HG03103 (cell line): ENCODE results near the gene EMID1.

ENCODE experiments used
- ATAC-seq: cut with Tn5 transposase; IDR thresholded peaks from one replicate; pipeline ENCODE4 v1.9.1; 2021; ENCODE audit warnings: low read depth; ENCODE audit not compliant: unreplicated experiment

The EMID1 gene

DNA sequence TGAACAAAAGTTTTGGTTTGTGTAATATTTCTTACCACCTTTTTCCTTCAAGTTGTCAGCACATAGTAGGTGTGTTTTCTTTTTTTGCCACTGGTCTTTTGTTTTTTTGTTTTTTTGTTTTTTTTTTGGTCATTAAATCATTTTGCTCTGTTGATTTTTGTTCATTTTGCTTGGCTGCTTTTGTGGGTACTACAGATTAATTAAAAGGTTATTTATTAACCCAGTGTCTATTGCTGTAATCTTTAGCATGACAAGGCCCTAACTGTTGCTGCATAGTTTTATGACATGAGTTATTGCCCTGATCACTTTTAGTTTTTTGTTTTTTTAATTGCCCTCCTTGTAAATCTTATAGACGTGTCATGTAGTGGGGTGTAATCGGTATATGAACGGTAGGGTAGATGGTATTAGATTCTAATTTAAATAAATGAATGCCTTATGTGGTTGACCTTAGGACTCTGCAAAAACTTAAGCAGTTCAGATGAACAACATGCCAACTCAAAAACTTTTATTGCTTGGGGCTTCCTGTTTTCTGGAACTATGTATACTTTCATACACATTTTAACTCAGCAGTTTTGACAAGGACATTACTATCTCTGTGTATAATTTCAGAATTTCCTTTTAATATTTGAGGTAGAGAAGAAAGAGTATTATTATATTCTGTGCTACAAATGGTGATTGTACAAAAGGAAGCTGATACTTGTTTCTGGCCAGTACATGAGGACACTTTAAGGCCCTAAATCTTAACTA lies 70.3 kb downstream of the EMID1 start:
- no peak for ATAC-seq

DNA sequence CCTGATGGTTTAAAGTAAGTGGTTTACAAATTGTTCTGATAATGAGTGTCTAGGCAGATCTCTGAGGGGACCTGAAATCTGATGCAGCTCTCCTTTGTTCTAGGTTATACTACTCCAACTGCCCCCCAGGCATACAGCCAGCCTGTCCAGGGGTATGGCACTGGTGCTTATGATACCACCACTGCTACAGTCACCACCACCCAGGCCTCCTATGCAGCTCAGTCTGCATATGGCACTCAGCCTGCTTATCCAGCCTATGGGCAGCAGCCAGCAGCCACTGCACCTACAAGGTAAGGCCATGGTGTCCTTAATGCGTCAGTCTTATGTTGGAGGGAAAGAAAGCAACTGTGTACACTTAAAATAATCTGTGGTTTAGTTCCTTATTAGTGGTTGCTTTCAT lies 72.2 kb downstream of the EMID1 start:
- no peak for ATAC-seq

DNA sequence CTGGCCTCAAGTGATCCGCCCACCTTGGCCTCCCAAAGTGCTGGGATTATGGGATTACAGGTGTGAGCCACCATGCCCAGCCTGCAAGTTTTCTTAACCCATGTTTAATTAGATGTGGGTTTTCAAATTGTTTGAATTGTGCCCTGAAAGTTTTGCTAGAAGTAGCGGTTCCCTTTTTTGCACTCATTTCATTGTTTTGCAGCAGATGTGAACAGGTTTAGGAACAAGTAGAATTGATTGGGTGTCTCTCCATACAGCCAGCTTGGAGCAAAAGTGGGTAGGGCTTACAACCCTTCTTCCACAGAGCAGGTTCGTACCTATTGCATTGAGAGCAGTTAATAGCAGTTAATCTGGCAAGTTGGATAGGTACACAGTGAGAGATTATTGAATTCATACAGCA lies 78.5 kb downstream of the EMID1 start:
- no peak for ATAC-seq

DNA sequence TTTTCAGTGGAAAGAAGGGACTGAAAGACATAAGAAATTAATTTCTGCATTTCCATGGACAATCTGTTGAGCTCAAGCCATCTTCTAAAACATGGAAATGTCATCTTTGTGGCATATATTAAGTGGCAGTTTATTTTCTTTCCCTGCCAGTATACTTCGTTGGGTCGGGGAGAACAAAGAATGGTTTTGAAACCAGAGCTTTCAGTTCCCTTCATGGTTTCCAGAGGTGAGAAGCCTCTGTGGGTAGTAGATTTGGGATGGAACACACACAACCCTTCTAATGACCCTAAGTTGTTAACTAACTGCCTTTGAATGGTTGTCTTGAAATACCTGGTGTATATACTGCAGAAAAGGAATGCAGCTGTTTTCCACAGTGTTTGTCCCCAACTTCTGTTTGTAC lies 83.1 kb downstream of the EMID1 start:
- no peak for ATAC-seq

DNA sequence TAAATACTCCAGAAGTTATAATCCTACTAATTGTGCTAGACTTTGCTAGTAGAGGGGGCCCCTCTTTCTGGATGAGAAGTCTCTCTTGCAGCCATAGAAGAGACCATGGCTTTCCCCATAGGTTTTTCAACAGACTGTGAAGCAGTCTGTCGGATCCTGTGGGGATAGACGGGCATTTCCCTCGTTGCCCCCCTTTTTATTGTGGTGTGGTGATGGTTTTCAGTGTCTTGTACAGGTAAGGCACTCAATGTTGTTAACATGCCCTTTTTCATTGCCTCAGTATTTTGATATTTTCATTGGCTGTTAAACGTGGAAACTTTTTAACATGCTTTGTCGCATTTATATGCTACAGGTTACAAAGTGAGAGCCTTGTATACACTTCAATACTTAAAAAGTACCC lies 84.4 kb downstream of the EMID1 start:
- ATAC-seq: no peak

DNA sequence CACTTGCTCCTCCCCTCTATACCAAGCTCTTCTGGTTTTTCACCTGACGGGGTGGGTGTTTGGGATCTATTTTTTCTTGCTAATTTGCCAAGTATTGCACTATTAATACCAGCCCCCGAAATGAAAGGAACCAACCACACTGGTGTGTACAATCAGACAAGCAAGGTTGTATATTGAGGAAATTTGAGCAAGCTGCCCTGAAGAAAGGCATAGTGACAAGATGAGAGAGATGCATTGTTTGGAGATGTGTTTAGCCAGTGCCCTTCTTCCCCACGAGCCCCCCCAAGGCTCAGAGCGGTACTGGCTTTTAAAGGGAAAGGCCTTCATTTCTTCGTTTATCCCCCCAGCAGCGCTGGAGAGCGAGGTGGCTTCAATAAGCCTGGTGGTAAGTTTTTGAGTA lies 85.5 kb downstream of the EMID1 start:
- no peak for ATAC-seq

DNA sequence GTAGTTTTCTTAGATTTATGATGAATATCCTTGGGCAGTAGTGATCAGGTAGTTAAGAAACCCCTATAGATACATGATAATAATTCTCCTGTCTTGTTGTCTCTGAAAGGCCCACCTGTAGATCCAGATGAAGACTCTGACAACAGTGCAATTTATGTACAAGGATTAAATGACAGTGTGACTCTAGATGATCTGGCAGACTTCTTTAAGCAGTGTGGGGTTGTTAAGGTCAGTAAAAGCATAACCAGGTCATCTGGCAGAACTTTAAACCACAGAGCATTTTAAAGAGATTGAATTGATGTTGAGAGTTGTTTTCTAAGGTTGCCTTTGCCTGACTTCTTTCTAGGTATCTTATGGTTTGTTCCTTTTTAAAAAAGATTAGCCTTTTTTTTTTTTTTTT lies 86.7 kb downstream of the EMID1 start:
- ATAC-seq: no peak

DNA sequence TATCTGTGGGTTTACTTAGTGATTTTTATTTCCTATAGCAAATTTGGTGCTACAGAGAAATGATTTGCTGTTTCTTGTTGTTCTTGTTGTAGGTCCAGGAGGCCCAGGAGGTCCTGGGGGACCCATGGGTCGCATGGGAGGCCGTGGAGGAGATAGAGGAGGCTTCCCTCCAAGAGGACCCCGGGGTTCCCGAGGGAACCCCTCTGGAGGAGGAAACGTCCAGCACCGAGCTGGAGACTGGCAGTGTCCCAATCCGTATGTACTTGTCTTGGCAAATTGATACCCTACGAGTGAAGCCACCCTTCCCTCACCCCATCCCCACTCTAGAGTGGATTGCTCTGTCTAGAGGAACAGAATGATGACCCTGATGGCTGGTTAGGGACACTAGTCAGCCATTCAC lies 92.9 kb downstream of the EMID1 start:
- no peak for ATAC-seq

DNA sequence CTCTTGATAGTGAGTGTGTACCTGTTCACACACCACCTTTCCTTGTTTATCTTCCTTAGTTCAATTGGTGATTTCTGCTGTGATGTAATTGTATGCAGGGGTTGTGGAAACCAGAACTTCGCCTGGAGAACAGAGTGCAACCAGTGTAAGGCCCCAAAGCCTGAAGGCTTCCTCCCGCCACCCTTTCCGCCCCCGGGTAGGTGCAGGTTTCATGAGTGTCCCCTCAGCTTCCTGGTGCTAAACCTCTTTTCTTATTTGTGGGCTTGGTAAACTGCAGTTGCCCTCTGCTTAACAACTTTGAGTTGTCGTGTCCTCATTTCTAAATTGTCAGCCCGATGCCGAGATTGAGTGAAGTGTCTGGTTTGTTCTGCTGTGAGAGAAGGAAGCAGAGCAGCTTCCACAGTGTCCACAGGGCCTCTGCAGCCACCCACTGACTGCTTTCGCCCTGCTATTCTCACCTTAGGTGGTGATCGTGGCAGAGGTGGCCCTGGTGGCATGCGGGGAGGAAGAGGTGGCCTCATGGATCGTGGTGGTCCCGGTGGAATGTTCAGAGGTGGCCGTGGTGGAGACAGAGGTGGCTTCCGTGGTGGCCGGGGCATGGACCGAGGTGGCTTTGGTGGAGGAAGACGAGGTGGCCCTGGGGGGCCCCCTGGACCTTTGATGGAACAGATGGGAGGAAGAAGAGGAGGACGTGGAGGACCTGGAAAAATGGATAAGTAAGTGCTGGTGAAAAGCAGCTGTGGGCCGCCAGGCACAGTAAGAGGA lies 93.6 kb downstream of the EMID1 start:
- ATAC-seq: no peak

DNA sequence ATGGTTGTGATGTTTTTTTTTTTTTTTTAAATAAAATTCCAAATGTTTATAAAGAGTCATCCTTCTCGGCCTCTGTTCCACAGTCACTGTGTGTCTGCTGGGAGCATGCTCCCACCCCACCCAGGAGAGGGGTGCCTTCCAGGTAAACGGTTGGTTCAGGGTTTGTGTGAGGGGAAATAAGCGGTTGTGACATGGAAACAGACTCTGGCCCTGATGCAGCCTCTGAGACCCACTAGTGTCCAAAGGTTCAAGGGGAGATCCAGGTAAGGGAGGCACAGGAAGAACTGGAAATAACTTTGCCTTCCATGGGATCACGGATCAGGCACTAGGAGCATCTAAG lies 94.7 kb downstream of the EMID1 start:
- no peak for ATAC-seq

DNA sequence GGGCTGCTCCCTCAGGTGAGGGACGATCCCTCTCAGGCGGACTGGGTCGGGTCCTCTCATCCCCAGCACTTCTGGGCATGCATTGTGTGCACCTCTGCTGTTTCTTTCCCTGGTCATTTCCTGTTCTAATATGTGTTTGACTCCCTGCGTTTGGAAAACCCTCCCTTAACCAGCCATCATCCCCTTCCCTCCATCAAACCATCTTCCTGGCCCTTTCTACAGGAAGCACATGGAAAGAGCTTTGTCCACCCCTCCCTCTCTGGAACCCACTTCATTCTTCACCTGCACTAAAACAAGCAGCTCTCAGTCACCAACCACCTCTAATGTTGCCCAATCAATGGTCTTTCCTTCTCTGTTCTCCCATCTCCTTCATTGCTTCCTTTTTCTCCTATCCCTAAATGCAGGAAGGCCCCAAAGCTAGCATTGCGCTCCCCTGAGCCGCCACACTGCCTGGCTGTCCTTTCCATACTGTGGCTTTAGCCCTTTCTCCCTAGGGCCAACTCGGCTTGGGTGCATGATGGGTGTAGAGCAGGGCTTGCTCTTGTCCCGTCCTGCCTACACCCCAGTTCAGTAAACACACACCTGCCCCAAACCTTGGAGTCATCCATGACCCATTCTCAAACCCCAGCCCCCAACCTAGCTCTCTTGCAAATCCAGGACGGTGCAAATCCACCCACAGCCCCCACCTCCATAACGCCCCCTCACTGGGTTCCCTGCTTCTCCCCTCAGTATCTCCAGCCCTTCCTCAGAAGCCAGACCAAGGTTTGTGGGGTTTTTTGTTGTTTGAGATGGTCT lies 95.3 kb downstream of the EMID1 start:
- no peak for ATAC-seq

DNA sequence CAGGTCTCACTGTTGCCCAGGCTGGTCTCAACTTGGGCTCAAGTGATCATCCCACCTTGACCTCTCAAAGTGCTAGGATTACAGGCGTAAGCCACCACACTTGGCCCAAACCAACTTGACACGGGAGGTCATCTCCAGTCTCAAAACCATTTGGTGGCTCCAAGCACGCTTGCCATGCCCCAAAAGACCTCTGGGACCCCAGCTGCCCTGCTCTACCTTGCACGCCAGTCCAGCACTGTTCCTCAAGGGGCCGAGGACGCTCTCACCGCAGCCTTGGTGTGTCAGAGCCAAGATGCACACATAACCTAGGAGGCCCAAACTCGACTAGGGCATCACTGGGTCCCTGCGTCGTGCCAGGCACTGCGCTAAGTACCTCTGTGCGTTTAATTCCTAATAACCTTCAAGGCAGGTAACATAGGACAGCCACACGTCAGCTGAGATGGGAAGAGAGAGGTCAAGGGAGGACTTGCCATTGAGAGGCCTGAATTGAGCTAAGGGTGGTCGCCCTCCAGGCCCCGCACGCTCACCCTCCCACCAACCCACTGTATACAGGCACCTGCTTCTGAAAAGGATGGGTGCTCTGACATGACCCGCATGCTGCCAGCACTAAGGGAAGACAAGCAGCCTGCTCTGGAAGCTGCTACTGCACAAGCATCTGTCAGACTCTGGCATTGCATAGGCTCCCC lies 96.2 kb downstream of the EMID1 start:
- no peak for ATAC-seq

DNA sequence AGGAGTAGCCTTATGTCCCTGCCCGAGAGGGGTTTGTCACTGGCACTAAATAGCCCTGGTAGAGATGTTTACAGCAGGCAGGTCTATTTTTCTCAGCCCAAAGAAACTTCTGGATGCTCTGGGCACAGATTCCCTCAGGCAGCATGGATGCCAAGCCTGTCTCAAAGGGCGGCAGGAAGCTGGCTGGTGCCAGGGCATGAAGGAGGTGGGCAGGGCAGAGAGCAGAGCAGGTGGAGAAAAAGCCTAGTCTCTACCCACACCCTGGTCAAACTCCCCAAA lies 96.6 kb downstream of the EMID1 start:
- ATAC-seq: no peak

DNA sequence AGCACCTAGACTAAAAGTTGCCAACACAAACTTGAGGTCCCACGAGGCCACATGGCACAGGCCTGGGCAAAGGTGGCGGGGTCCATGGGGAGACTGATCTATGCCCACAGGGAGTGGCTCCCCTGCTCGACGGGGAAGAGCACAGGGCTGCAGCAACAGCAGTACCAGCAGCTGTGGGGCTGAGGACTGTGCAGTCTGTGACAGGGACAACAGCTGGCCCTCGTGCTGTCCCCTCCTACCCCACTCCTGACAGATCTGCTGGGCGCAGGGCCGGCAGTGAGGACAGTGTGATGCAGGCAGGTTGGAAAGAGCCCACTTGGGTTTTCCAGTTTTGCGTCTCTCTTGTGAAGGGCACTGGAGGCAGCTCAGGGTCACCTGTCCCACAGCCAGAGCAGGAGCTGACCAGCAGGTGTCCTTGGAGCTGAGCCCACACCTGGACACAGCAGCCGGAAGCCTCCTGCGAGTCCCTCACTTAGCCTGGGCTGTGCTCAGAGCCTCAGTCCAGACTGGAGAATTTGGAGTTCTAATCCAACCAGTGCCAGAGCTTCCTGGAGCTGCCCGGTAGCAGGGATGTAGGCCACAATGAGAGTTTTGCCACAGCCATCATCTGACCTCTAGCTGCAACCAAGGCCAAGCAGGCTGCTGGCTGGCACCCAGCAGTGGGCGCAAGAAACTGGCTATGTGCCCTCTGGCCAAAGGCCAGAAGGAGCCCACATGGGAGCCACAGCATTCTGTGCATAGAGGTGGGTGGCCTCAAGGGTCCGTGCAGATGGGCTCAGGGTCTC lies 97.2 kb downstream of the EMID1 start:
- no peak for ATAC-seq

DNA sequence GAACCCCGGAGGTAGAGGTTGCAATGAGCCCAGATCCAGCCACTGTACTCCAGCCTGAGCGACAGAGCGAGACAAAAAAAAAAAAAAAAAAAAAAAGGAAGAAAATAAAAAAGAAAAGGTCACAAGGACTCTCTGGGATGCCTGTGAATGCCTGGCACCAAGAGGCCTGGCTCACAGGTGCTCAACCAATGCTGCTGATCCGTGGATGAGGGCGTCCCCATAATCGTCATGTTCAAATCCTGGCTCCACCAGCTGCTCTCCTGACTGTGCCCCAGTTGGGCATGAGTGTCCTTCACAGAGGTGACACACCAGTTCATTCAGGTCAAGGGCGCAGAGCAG lies 100.1 kb downstream of the EMID1 start:
- ATAC-seq: no peak

DNA sequence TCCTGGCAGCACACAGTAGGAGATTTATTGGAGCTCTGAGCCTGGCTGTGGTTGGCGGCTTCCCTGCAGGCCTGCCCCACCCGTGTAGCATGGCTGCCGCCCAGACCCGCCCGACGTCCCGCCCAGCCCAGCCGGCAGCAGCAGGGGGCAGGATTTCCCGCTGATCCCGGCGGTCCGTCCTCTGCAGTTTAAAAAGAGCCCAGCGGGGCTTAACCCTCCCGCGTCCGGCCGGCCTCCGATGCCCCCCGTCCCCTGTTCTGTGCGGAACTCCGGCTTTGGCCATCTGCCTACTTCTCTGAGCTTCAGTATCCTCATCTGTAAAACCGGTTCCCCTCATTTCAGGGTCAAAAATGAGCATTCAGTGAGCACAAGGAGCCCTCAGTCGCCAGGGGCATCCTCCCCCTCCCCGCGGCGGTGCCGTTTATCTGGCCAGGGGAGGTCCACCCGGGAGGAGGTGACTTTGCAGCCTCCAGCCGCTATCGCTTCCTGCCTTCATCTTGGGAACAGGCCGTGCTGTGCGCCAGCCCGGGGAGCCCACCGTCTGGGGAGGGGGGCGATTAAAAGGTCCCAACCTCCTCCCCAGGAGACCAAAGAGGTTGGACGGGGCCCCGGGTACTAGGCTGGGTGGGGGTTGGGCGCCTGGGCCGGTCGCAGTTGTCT lies 100.6 kb downstream of the EMID1 start, which contains the start of gene GAS2L1:
Gene GAS2L1, plus strand, starts transcription at position 476 of the 660 bp plus-strand sequence. CDS start 1,456 bp downstream, outside the sequence.
- ATAC-seq: no peak

DNA sequence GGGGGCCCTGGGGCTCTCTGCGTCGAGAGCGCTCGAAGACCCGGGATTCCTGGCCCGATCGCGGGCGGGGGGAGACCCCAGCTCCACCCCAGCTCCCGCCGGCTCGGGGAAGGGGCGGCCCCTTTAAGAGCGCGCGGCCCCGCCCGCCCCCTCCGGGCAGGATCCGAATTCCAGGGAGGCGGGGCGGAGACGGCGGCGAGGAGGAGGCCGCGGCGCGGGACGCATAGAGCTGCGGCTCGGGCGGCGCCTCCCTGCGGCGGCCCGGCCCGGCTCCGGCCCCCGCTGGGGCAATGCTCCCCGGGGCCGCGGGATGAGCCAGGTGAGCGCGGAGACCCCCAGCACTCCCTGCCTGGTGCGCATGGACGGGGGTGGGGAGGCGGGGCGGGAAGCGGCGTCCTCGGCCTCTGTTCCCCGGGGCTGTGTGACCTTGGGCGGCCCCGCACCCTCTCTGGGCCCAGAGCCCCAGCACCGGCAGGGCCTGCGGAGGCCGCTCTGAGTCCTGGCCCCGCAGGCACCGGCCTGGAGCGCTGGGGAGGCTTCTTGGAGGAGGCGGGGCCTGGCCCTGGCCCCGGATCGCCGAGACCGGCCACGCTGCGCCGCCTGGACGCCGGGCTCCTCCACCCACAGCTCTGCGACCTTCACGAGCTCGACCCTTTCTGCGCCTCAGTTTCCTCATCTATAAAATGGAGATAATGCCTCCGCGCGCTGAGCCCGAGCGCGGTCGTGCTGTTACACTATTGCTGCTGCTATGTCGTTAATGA lies 101.3 kb downstream of the EMID1 start:
- no peak for ATAC-seq

DNA sequence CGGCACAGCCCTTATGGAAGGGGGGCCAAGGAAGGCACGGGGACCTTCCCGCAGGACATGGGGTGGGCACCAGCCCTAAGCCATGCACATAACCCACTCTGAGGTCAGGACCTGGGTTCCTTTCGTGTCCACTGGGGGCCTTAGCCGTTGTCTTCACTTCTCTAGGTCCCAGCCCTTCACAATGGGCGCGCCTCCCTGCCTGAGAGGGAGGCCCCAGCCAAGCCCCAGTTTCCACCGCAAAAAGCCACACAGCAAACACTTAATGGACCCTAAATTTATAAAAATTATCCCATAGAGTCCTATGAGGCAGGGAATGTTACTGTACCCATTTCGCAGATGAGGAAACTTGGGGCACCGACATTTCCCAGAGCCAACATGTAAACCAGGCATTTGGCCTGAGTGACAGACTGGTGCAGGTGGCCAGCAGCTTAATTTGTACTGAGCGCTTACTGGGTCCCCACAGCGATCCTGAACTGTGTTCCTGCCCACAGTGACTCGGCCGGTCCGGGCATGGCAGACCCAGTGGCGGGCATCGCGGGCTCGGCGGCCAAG lies 102.0 kb downstream of the EMID1 start:
- no peak for ATAC-seq
